PC-3 (cell line): Measurements from ENCODE around the gene GNG10. TPM values are rescaled to one million over a fixed set of nuclear protein-coding genes. Genes with fewer than 3 reads are reported as not detected.

Source experiments
- ATAC-seq: fragments of 200-7000 bp; cut with Tn5 transposase; 2 replicates; pipeline ENCODE4 v1.9.1; 2020; ENCODE audit warnings: mild to moderate bottlenecking, moderate library complexity
- BruUV-seq: library from RNA; stranded (reverse); fragments of 400-500 nt; replicated peaks from 2 replicates; lab custom pipeline; 2021; lab: Mats Ljungman, UMichigan
- CTCF ChIA-PET: fragments of 300-600 bp; sonication (Branson Sonifier 250); formaldehyde crosslinking; loops from one replicate; lab custom pipeline; 2022; ENCODE audit warnings: antibody characterized with exemption; lab: Charles Lee
- POLR2A ChIA-PET: fragments of 300-600 bp; sonication (Branson Sonifier 250); formaldehyde crosslinking; loops from one replicate; lab custom pipeline; 2022; ENCODE audit warnings: antibody characterized with exemption; ENCODE audit not compliant: unreplicated experiment; lab: Charles Lee
- DNase-seq: peaks from one replicate; pipeline ENCODE4 v3.0.0-alpha.2; 2015
- H2AFZ ChIP-seq: fragments of 300-600 bp; sonication (generic); 2 replicates; pipeline ENCODE4 v1.6.0; 2016; ENCODE audit warnings: antibody characterized with exemption, low read length
- H3F3A ChIP-seq: fragments of 300-600 bp; sonication (generic); one replicate; pipeline ENCODE4 v1.6.0; 2017; ENCODE audit warnings: antibody characterized with exemption, low read length, control low read depth, mild to moderate bottlenecking; ENCODE audit not compliant: unreplicated experiment
- H3K27ac ChIP-seq: fragments of 300-600 bp; sonication (generic); 2 replicates; pipeline ENCODE4 v1.5.1; 2016; ENCODE audit warnings: mild to moderate bottlenecking, low read length
- H3K27me3 ChIP-seq: fragments of 300-600 bp; sonication (generic); 2 replicates; pipeline ENCODE4 v1.6.1; 2016; ENCODE audit warnings: low read length, mixed read lengths
- H3K36me3 ChIP-seq: fragments of 300-600 bp; sonication (generic); 2 replicates; pipeline ENCODE4 v1.6.1; 2016; ENCODE audit warnings: low read depth, mixed run types, low read length, mixed read lengths
- H3K4me1 ChIP-seq: fragments of 300-600 bp; sonication (generic); 2 replicates; pipeline ENCODE4 v1.5.1; 2016; ENCODE audit warnings: low read length; ENCODE audit not compliant: insufficient read depth
- H3K4me2 ChIP-seq: fragments of 300-600 bp; sonication (generic); 2 replicates; pipeline ENCODE4 v1.6.0; 2016; ENCODE audit warnings: low read length
- H3K4me3 ChIP-seq: fragments of 300-600 bp; sonication (generic); 2 replicates; pipeline ENCODE4 v1.5.1; 2016; ENCODE audit warnings: mild to moderate bottlenecking, low read length, mixed read lengths
- H3K79me2 ChIP-seq: fragments of 300-600 bp; sonication (generic); 2 replicates; pipeline ENCODE4 v1.6.1; 2017; ENCODE audit warnings: low read length, mixed read lengths
- H3K9ac ChIP-seq: fragments of 300-600 bp; sonication (generic); 2 replicates; pipeline ENCODE4 v1.6.0; 2016; ENCODE audit warnings: mild to moderate bottlenecking, low read length
- H3K9me2 ChIP-seq: fragments of 300-600 bp; sonication (generic); replicated peaks from 2 replicates; pipeline ENCODE4 v1.6.1; 2016; ENCODE audit warnings: mixed run types, low read length, mixed read lengths
- H3K9me3 ChIP-seq: fragments of 300-600 bp; sonication (generic); 2 replicates; pipeline ENCODE4 v1.6.1; 2016; ENCODE audit warnings: low read length, mixed read lengths
- H4K20me1 ChIP-seq: fragments of 300-600 bp; sonication (generic); 2 replicates; pipeline ENCODE4 v1.6.1; 2016; ENCODE audit warnings: low read length, mixed read lengths
- EZH2 ChIP-seq: fragments of 300-600 bp; sonication (generic); IDR thresholded peaks from one replicate; pipeline ENCODE4 v1.6.1; 2017; ENCODE audit warnings: antibody characterized with exemption, mild to moderate bottlenecking, low read length; ENCODE audit not compliant: unreplicated experiment
- EZH2phosphoT487 ChIP-seq: fragments of 300-600 bp; sonication (generic); IDR thresholded peaks from 2 replicates; pipeline ENCODE4 v1.6.1; 2018; ENCODE audit warnings: mild to moderate bottlenecking, antibody characterized with exemption, low read length, borderline replicate concordance
- intact Hi-C: fragments of 100-400 bp; cut with micrococcal nuclease; formaldehyde crosslinking; loops from 2 replicates; pipeline ENCODE4 v1.9.0; 2023
- total RNA-seq: library from RNA; depleted of rRNA; stranded (reverse); fragments of >200 nt; gene quantifications from 2 replicates; pipeline ENCODE4 v1.2.3, GENCODE V29; 2014
- TF ChIP-seq, protein P1 (sequence below): fragments of 300-600 bp; sonication (generic); conservative IDR thresholded peaks from 2 replicates; pipeline ENCODE4 v1.5.1; 2017; ENCODE audit warnings: antibody characterized with exemption, low read depth, mild to moderate bottlenecking, low read length

Gene GNG10
- total RNA-seq, 1 experiment from 2014 or later, result 50.7 TPM

- no peaks in the 10 kb centered on the region for H3K9me2 ChIP-seq
- intact Hi-C loops, result no loop called here
- no peak overlapping the region for H2AFZ ChIP-seq
- no peak overlapping the region for H3K4me3 ChIP-seq
- H3K27ac ChIP-seq, result no peak overlapping the region
- no peak overlapping the region for H3K4me2 ChIP-seq
- ChIA-PET POLR2A (no interaction called here), CTCF (no interaction called here)
- BruUV-seq, result no TSS peak
- H4K20me1 ChIP-seq, result no peaks in the 10 kb centered on the region
- DNase-seq (no peak), ATAC-seq (no peak)
- peaks cover 11% of the 10 kb centered on the region; the same call in 1 of the 2 replicates for H3K79me2 ChIP-seq
- H3K9ac ChIP-seq, result no peak overlapping the region
- no peaks in the 10 kb centered on the region for H3K4me1 ChIP-seq
- peaks cover 26% of the 10 kb centered on the region for H3K36me3 ChIP-seq
- TF ChIP-seq, protein P1, sequence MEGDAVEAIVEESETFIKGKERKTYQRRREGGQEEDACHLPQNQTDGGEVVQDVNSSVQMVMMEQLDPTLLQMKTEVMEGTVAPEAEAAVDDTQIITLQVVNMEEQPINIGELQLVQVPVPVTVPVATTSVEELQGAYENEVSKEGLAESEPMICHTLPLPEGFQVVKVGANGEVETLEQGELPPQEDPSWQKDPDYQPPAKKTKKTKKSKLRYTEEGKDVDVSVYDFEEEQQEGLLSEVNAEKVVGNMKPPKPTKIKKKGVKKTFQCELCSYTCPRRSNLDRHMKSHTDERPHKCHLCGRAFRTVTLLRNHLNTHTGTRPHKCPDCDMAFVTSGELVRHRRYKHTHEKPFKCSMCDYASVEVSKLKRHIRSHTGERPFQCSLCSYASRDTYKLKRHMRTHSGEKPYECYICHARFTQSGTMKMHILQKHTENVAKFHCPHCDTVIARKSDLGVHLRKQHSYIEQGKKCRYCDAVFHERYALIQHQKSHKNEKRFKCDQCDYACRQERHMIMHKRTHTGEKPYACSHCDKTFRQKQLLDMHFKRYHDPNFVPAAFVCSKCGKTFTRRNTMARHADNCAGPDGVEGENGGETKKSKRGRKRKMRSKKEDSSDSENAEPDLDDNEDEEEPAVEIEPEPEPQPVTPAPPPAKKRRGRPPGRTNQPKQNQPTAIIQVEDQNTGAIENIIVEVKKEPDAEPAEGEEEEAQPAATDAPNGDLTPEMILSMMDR, result no peak
- no peak for TF ChIP-seq EZH2phosphoT487
- TF ChIP-seq EZH2, result no peak
- no peaks in the 10 kb centered on the region for H3K27me3 ChIP-seq
- no peaks in the 10 kb centered on the region for H3F3A ChIP-seq
- no peaks in the 10 kb centered on the region for H3K9me3 ChIP-seq
Observed at GRCh38 chr9:111648066-111648465, 13.3 kb upstream of the GNG10 start.

- no peaks in the 10 kb centered on the region for H4K20me1 ChIP-seq
- TF ChIP-seq EZH2phosphoT487 (no peak), EZH2 (no peak)
- TF ChIP-seq, protein P1, result no peak
- intact Hi-C loops, result no loop called here
- POLR2A ChIA-PET, result no interaction called here
- no peak overlapping the region for H3K9ac ChIP-seq
- H3K79me2 ChIP-seq, result peaks cover 11% of the 10 kb centered on the region; the same call in 1 of the 2 replicates
- H3K4me2 ChIP-seq, result no peak overlapping the region
- H3K27ac ChIP-seq, result no peak overlapping the region
- H3K9me2 ChIP-seq, result no peaks in the 10 kb centered on the region
- no peak overlapping the region for H3K4me3 ChIP-seq
- no peak overlapping the region for H2AFZ ChIP-seq
- no TSS peak for BruUV-seq
- CTCF ChIA-PET, result no interaction called here
- DNase-seq (no peak), ATAC-seq (no peak)
- H3K9me3 ChIP-seq, result no peaks in the 10 kb centered on the region
- H3K36me3 ChIP-seq, result peaks cover 24% of the 10 kb centered on the region
- no peaks in the 10 kb centered on the region for H3K4me1 ChIP-seq
- no peaks in the 10 kb centered on the region for H3F3A ChIP-seq
- no peaks in the 10 kb centered on the region for H3K27me3 ChIP-seq
Observed at GRCh38 chr9:111649016-111649415, 12.4 kb upstream of the GNG10 start.

DNA sequence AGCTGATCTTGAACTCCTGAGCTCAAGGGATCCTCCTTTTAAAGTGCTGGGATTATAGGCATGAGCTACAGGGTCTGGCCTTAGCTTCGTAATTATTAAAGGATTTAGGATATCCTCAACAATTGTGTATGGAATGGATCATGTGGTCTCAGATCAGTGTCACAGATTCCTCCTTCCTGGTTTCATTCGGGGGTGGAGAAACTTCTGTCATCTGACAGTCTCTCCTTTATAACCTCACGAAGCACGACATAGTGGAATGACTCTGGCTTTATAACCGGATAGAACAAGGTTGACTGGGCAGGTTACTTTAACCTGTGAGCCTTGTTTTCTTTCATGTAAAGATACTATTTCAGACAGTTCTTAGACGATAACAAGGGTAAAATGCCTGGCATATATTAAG, 4.4 kb upstream of the GNG10 start:
- H4K20me1 ChIP-seq, result no peaks in the 10 kb centered on the region
- intact Hi-C loops, result no loop called here
- no peaks in the 10 kb centered on the region for H3F3A ChIP-seq
- no peaks in the 10 kb centered on the region for H3K27me3 ChIP-seq
- H3K4me3 ChIP-seq, result no peak overlapping the region
- BruUV-seq, result no TSS peak
- ChIA-PET CTCF (no interaction called here), POLR2A (no interaction called here)
- no peak overlapping the region for H2AFZ ChIP-seq
- no peaks in the 10 kb centered on the region for H3K9me3 ChIP-seq
- H3K9ac ChIP-seq, result no peak overlapping the region
- ATAC-seq (no peak), DNase-seq (no peak)
- H3K4me1 ChIP-seq, result no peaks in the 10 kb centered on the region
- H3K36me3 ChIP-seq, result peaks cover 3% of the 10 kb centered on the region; the same call in 1 of the 2 replicates
- H3K27ac ChIP-seq, result no peak overlapping the region
- no peaks in the 10 kb centered on the region for H3K9me2 ChIP-seq
- TF ChIP-seq EZH2phosphoT487 (no peak), EZH2 (no peak)
- TF ChIP-seq, protein P1, result no peak
- H3K4me2 ChIP-seq, result no peak overlapping the region
- peaks cover 3% of the 10 kb centered on the region for H3K79me2 ChIP-seq
